ENCODE measurements around the gene NFE2. TPM values are rescaled to one million over a fixed set of nuclear protein-coding genes. Genes with fewer than 3 reads are reported as not detected.

The NFE2 gene
- total RNA-seq, result not detected in 2 replicates

GRCh38 chr12:54300732-54301427 lies at the start of gene NFE2:
NFE2 (minus strand) TSS chr12:54301015; CDS start chr12:54295248, 5,767 bp downstream.

GRCh38 chr12:54324617-54325441 lies 24.0 kb upstream of the NFE2 start, which contains the start of gene COPZ1:
COPZ1 (plus strand) TSS chr12:54325131; CDS start chr12:54325164, 33 bp downstream.

DNA sequence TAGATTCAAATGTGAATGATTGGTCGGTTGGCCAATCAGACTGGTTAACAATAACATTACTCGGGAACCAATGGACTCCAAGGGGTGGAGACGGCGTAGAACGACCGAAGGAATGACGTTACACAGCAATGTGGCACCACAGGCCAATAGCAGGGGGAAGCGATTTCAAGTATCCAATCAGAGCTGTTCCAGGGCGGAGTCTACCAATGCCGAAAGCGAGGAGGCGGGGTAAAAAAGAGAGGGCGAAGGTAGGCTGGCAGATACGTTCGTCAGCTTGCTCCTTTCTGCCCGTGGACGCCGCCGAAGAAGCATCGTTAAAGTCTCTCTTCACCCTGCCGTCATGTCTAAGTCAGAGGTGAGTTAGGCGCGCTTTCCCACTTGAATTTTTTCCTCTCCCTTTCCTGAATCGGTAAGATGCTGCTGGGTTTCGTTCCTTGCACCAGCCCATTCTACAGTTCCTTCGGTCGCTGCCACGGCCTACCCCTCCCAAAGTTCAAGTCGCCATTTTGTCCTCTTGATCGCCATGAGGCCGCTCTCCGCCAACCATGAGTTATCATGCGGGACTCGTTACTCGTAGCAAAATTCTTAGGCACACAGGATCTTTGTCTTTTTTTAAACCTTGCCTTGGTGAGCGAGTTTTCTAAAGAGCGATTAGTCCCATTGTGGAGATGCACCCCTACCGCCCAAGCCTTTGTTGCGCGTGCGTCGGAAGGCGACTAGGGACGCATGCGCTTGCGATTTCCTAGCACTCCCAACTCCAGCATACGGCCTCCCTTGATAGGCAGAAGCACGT lies 20.2 kb downstream of the NFE2 start, which contains the start of gene HNRNPA1:
HNRNPA1 (plus strand) TSS at position 259 of the 793 bp plus-strand sequence; CDS start at position 341, 82 bp downstream.

DNA sequence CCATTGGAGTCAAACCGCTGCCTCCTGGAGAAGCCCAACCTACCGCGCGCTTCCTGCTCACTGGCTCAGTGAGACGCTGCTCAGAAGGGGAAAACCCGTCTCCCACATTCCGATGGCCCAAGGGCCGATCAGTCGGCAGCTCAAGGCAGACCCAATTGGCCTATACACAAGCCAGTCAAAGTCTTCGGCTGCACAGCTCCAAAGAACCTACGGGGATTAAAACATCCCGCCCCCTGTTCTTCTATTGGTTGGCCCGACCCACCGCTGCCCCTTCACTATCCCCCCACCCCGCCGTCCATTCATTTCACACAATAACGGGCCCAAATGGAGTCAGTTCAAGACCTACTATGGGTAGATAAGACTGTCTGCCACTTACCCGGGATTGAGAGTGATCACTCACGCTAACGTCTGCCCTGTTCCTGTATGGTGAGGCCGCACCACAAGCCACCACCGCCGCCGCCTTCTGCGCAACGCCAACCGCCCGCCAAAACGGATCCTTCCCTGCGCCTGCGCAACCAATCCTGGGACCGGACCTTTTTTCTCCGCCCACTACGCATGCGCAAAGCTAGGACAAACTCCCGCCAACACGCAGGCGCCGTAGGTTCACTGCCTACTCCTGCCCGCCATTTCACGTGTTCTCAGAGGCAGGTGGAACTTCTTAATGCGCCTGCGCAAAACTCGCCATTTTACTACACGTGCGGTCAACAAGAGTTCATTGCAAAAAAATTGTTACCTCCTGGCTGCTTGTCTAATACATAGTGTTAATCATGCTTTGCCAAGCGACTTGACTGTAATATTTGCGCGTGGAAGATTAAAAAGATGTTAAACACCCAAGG lies 21.0 kb downstream of the NFE2 start, which contains the start of gene CBX5:
CBX5 (minus strand) TSS at position 491 of the 836 bp plus-strand sequence. CDS start 22,472 bp downstream, outside the sequence.

Other genes with a start within 250 kb of the NFE2 start
- gene HOXC4, start 247.2 kb downstream of the NFE2 start, total RNA-seq, result 0.05 TPM in 1 of 2 replicates, not detected in the other
- gene SMUG1, start 112.0 kb downstream of the NFE2 start, total RNA-seq, result 20.4 and 26.6 TPM in 2 replicates
- gene CBX5, start 20.9 kb downstream of the NFE2 start, total RNA-seq, result 31.0 and 35.6 TPM in 2 replicates
- gene HNRNPA1, start 20.3 kb downstream of the NFE2 start, total RNA-seq, result 504 and 512 TPM in 2 replicates
- gene COPZ1, start 24.1 kb upstream of the NFE2 start, total RNA-seq, result 109 and 114 TPM in 2 replicates
- gene GPR84, start 63.5 kb upstream of the NFE2 start, total RNA-seq, result not detected in 2 replicates
- gene ZNF385A, start 83.7 kb upstream of the NFE2 start, total RNA-seq, result 6.2 and 6.9 TPM in 2 replicates
- gene ITGA5, start 118.3 kb upstream of the NFE2 start, total RNA-seq, result 117 and 137 TPM in 2 replicates
- not detected in 2 replicates for gene GTSF1, start 172.6 kb upstream of the NFE2 start, total RNA-seq
- 0.05 TPM in 1 of 2 replicates, not detected in the other for gene NCKAP1L, start 196.7 kb upstream of the NFE2 start, total RNA-seq
- gene PDE1B, start 248.6 kb upstream of the NFE2 start, total RNA-seq, result 0.44 and 1.0 TPM in 2 replicates

Data from cardiac ventricle fibroblast (primary cell).